ENCODE data around the gene SIPA1L2. TPM values are rescaled to one million over a fixed set of nuclear protein-coding genes. Genes with fewer than 3 reads are reported as not detected.

SIPA1L2 gene
- total and polyA plus RNA-seq, 2 of the 4 experiments (the other 2 are of a cell fraction): 7.1 to 13.4 TPM

GRCh38 chr1:232655746-232656085 lies 25.8 kb upstream of the SIPA1L2 start:
- H3K23ac ChIP-seq (ENCODE audit: low read depth, low read length): no peak overlapping the region
- H3K9ac ChIP-seq (ENCODE audit: low read depth, low read length): no peak overlapping the region
- intact Hi-C loops (cut with micrococcal nuclease) (no loop called here), dilution Hi-C loops (cut with HindIII; ENCODE audit: low sequenced_read_pairs, unreplicated experiment) (no loop called here), in situ Hi-C loops (cut with MboI; ENCODE audit: low sequenced_read_pairs) (no loop called here)
- H3K56ac ChIP-seq (ENCODE audit: extremely low read depth, insufficient read depth, low read length): no peak overlapping the region
- H3K79me1 ChIP-seq (ENCODE audit: low read depth in 1 of 2, low read length in 2 of 2): no peaks in the 10 kb centered on the region
- no peaks in the 10 kb centered on the region for H3K9me1 ChIP-seq (ENCODE audit: insufficient read depth, low read length)
- no peak overlapping the region for H2AK5ac ChIP-seq (ENCODE audit: low read depth, low read length)
- no peak overlapping the region for H3K4me3 ChIP-seq (ENCODE audit: insufficient read depth, low read depth, low read length)
- CTCF ChIA-PET: no interaction called here
- H4K20me1 ChIP-seq (ENCODE audit: insufficient read depth, low read length): no peaks in the 10 kb centered on the region
- H2BK5ac ChIP-seq (ENCODE audit: low read depth, low read length, poor library complexity, severe bottlenecking): no peak overlapping the region
- H3K4me2 ChIP-seq (ENCODE audit: low read depth, low read length): no peak overlapping the region
- H3K36me3 ChIP-seq (ENCODE audit: control insufficient read depth, insufficient read depth, low read length): no peaks in the 10 kb centered on the region
- no peak overlapping the region for H3K4ac ChIP-seq (ENCODE audit: low read depth, low read length)
- H2AFZ ChIP-seq (replicated peaks; ENCODE audit: low read length, poor library complexity): no peak overlapping the region
- no peak overlapping the region for H2BK15ac ChIP-seq (ENCODE audit: low read depth, low read length)
- H3K14ac ChIP-seq (replicated peaks; ENCODE audit: low read depth, low read length): no peak overlapping the region
- no peak overlapping the region for H2AK9ac ChIP-seq (replicated peaks; ENCODE audit: low read depth, low read length, poor library complexity)
- H2BK20ac ChIP-seq (ENCODE audit: low read depth, low read length): no peak overlapping the region
- no peaks in the 10 kb centered on the region for H3K4me1 ChIP-seq (ENCODE audit: control insufficient read depth, insufficient read depth, low read length)
- no peaks in the 10 kb centered on the region for H3K9me3 ChIP-seq (ENCODE audit: control insufficient read depth, insufficient read depth, low read length)
- no peak overlapping the region for H4K5ac ChIP-seq (ENCODE audit: low read depth, low read length)
- H3K27me3 ChIP-seq (ENCODE audit: control insufficient read depth, insufficient read depth, low read length): peaks cover 4% of the 10 kb centered on the region
- H2BK120ac ChIP-seq (ENCODE audit: low read depth, low read length): no peak overlapping the region
- H4K8ac ChIP-seq (ENCODE audit: low read depth in 2 of 2, low read length in 2 of 2): no peak overlapping the region
- no peak overlapping the region for H4K91ac ChIP-seq (ENCODE audit: insufficient read depth, low read depth, low read length)
- no peak for ATAC-seq (ENCODE audit: low read depth)
- POLR2A ChIA-PET (ENCODE audit: unreplicated experiment): no interaction called here
- BruUV-seq (replicated peaks): no TSS peak
- no peak for TF ChIP-seq CHD1 (IDR thresholded peaks at IDR 0.05; ENCODE audit: low read depth, low read length)
- TF ChIP-seq RCOR1 (IDR thresholded peaks at IDR 0.05; ENCODE audit: insufficient replicate concordance, low read length): no peak
- TF ChIP-seq BHLHE40 (IDR thresholded peaks at IDR 0.05; ENCODE audit: low read depth, low read length): no peak
- no peak for TF ChIP-seq USF2 (IDR thresholded peaks at IDR 0.05; ENCODE audit: low read depth, low read length)
- TF ChIP-seq POLR2A (IDR thresholded peaks at IDR 0.05; ENCODE audit: low read depth, low read length): no peak
- no peak for DNase-seq
- WGBS, 2 experiments (ENCODE audit: extremely low coverage in 2 of 2, insufficient read length in 1 of 2): no CpG with 5 or more reads among the region's 4 CpGs
- no peak overlapping the region for H3K27ac ChIP-seq (ENCODE audit: insufficient read depth, low read length)
- H3K18ac ChIP-seq (ENCODE audit: low read depth, low read length): no peak overlapping the region

Data from IMR-90 (cell line).